OCI-LY3 (cell line): Measurements from ENCODE around the gene MAP3K5.

ENCODE experiments used
- EZH2phosphoT487 ChIP-seq: fragments of 200-600 bp; shearing (Covaris generic); IDR thresholded peaks from 2 replicates; pipeline ENCODE4 v1.6.1; 2018; ENCODE audit warnings: antibody characterized with exemption, mixed run types, low read depth
- TF ChIP-seq, protein P1 (sequence below): fragments of 200-600, 300-600 bp; sonication (generic); IDR thresholded peaks from 2 replicates; pipeline ENCODE4 v1.5.1; 2014; ENCODE audit warnings: antibody characterized with exemption, low read length, low read depth

DNA sequence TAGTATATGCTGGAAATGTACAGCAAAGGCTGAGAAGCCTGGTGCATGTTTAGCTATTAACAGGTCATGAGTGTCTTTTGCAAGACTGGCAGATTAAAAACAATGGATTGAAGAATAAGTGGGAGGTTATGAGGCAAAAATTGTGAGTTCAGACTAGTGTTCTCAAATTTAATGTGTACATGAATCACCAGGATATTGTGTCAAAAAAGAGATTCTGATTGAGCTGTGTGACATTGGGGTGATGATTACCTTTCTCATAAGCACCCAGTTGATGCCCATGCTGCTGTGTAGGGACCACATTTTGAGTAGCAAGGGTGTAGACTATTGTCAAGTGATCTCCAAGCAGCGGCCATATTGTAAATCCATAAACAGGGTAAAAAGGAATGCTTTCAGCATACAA, 44.8 kb downstream of the MAP3K5 start:
- TF ChIP-seq, protein P1, sequence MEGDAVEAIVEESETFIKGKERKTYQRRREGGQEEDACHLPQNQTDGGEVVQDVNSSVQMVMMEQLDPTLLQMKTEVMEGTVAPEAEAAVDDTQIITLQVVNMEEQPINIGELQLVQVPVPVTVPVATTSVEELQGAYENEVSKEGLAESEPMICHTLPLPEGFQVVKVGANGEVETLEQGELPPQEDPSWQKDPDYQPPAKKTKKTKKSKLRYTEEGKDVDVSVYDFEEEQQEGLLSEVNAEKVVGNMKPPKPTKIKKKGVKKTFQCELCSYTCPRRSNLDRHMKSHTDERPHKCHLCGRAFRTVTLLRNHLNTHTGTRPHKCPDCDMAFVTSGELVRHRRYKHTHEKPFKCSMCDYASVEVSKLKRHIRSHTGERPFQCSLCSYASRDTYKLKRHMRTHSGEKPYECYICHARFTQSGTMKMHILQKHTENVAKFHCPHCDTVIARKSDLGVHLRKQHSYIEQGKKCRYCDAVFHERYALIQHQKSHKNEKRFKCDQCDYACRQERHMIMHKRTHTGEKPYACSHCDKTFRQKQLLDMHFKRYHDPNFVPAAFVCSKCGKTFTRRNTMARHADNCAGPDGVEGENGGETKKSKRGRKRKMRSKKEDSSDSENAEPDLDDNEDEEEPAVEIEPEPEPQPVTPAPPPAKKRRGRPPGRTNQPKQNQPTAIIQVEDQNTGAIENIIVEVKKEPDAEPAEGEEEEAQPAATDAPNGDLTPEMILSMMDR = no peak
- TF ChIP-seq EZH2phosphoT487 = no peak
